Right lobe of liver (tissue), 6 donors: ENCODE results near the gene CMYA5. TPM values are rescaled to one million over a fixed set of nuclear protein-coding genes. Genes with fewer than 3 reads are reported as not detected.

Experiments
- ATAC-seq, 4 donors: fragments of 200-7000 bp; cut with Tn5 transposase; one replicate each; pipeline ENCODE4 v1.9.1; 2020; ENCODE audit warnings: mild to moderate bottlenecking in 4 of 4, moderate library complexity in 4 of 4
- DNase-seq, 3 donors: peaks; one replicate each; pipeline ENCODE4 v3.0.0-alpha.2; 2020
- H3K27ac ChIP-seq, 3 donors: fragments of 200-600 bp; one replicate each; pipeline ENCODE4 v1.8.0; 2022
- H3K27me3 ChIP-seq, 2 donors: fragments of 200-600 bp; one replicate each; pipeline ENCODE4 v1.8.0; 2022
- H3K36me3 ChIP-seq, 4 donors: fragments of 200-600 bp; sonication (generic) in 1 of 4; one replicate each; pipeline versions ENCODE4 v1.5.1 to v1.8.0; 2017 to 2022; ENCODE audit warnings: control low read depth in 1 of 4
- H3K4me1 ChIP-seq, 4 donors: fragments of 200-600 bp; sonication (generic) in 1 of 4; one replicate each; pipeline versions ENCODE4 v1.5.1 to v1.8.0; 2017 to 2022; ENCODE audit warnings: control low read depth in 1 of 4
- H3K4me3 ChIP-seq, 3 donors: fragments of 200-600 bp; one replicate each; pipeline ENCODE4 v1.8.0; 2022
- H3K9me3 ChIP-seq, 4 donors: fragments of 200-600 bp; sonication (generic) in 1 of 4; one replicate each; pipeline versions ENCODE4 v1.5.1 to v1.8.0; 2017 to 2022; ENCODE audit warnings: control low read depth in 1 of 4
- POLR2A ChIP-seq: fragments of 450-650 bp; IDR thresholded peaks from one replicate; pipeline ENCODE4 v1.6.1; 2017; ENCODE audit warnings: antibody characterized with exemption, mild to moderate bottlenecking
- WGBS: methylation state at CpG from one replicate; pipeline ENCODE4 v1.1.6; 2018; ENCODE audit warnings: low coverage, low lambda C conversion rate; ENCODE audit not compliant: insufficient coverage; ENCODE audit errors: missing lambda C conversion rate; 5-methylcytosine and 5-hydroxymethylcytosine counted together
- intact Hi-C, 2 donors: fragments of 100-400 bp; cut with DNase I; formaldehyde crosslinking; loops; one replicate each; pipeline versions ENCODE4 v1.11.2 to v1.14.1; 2022
- total RNA-seq, 6 experiments: library from RNA; depleted of rRNA in 2 of 6; stranded (reverse); fragments of >200 nt in 2 of 6; fragmentation: NEBNext Ultra II Directional in 3 of 6; extraction: Animal tissue kit (Norgen Biotek cat#: 25700) in 3 of 6; gene quantifications; one replicate each; pipeline versions ENCODE4 v1.1.0 to v1.2.4, GENCODE V29; 2016 to 2023
- TF ChIP-seq, protein P1 (sequence below), 4 donors: fragments of 200-600 bp in 3 of 4; fragments of 450-650 bp in 1 of 4; IDR thresholded peaks; one replicate each; pipeline versions ENCODE4 v1.5.1 to v1.8.0; 2016 to 2022; ENCODE audit warnings: antibody characterized with exemption in 4 of 4, mild to moderate bottlenecking in 2 of 4
- donor health status: DM: no; HTN: yes; CAD: no.
- donor health status: DM: no; HTN: no; CAD: no.
- donor health status: DM: no; HTN: no; CAD: no.
- donor health status: DM: no; HTN: yes; CAD: no.
- donor health status: DM: no; HTN: yes; CAD: no.

CMYA5 gene
- total RNA-seq, 6 experiments from 2014 or later, result 1.1 to 5.8 (median 2.8) TPM

DNA sequence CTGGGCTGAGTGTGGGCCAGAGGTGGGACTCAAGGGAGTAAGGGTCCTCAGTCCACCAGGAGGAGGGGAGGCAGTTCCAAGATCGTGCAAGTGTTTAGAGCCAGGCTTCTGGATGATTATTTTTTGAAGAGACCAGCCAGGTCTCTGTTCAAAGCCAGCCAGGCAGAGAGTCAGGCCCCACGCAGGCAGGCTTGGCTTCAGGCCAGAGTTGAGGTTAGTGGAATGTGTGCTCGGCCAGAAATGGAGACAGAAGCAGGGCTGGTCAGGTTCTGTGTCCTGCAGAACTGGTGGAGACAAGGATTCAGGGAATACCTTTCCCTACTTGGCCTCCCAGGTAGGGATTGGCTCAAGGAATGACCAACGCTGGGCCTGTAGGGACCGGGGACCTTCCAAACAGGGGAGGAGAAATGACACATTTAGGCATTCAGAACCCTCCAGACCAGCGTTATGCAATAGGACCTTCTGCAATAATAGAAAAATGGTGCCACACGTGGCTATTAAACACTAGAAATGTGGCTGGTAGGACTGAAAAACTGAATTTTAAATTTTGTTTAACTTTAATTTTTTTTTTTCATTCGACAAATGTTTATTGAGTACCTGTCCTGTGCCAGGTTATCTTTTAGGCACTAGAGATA lies 106.2 kb downstream of the CMYA5 start:
- ATAC-seq (peak in 2 of 4 donors; percentile 32 to 48), DNase-seq (peak in 2 of 3 donors; percentile 53 to 57)
- Histone ChIP-seq H3K9me3 (no peaks in the 10 kb centered on the region), H3K4me3 (no peak overlapping the region), H3K27ac (no peak overlapping the region), H3K36me3 (no peaks in the 10 kb centered on the region), H3K27me3 (no peaks in the 10 kb centered on the region), H3K4me1 (peaks cover 0 to 18% (median 5%) of the 10 kb centered on the region in 4 donors)
- TF ChIP-seq, protein P1, sequence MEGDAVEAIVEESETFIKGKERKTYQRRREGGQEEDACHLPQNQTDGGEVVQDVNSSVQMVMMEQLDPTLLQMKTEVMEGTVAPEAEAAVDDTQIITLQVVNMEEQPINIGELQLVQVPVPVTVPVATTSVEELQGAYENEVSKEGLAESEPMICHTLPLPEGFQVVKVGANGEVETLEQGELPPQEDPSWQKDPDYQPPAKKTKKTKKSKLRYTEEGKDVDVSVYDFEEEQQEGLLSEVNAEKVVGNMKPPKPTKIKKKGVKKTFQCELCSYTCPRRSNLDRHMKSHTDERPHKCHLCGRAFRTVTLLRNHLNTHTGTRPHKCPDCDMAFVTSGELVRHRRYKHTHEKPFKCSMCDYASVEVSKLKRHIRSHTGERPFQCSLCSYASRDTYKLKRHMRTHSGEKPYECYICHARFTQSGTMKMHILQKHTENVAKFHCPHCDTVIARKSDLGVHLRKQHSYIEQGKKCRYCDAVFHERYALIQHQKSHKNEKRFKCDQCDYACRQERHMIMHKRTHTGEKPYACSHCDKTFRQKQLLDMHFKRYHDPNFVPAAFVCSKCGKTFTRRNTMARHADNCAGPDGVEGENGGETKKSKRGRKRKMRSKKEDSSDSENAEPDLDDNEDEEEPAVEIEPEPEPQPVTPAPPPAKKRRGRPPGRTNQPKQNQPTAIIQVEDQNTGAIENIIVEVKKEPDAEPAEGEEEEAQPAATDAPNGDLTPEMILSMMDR (IDR thresholded peaks at IDR 0.05), result no peak
- TF ChIP-seq POLR2A, result no peak
- WGBS, result 73% methylated on average over 6 of the region's 8 CpGs
- intact Hi-C loops, result no loop called here

DNA sequence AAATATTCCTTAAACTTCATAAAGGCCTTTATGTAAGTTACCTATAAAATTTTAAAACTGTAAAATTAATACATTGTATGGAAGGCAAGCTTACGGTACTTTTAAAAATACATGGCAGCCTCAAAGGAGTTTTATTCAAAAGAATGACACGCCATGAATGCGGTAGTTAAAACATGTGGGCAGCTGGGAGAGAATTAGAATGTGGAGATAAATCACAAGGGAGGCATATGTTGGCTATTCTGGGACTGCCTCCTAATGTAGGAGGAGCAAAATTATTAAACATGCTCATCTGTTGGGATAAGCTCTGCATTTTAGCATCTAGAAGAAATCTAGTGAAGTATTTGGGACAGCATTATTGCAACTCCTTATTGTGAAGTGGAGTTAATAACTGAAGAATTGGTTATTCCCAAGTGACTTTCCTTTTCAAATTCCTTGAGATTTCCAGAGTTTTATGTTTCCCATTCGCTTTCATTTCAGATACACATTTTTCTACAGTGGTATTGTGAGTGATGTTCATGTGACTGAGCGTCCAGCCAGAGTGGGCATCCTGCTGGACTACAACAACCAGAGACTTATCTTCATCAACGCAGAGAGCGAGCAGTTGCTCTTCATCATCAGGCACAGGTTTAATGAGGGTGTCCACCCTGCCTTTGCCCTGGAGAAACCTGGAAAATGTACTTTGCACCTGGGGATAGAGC lies 109.4 kb downstream of the CMYA5 start:
- Histone ChIP-seq H3K27ac (no peak overlapping the region), H3K36me3 (no peaks in the 10 kb centered on the region), H3K4me3 (no peak overlapping the region), H3K27me3 (no peaks in the 10 kb centered on the region), H3K4me1 (no peaks in the 10 kb centered on the region), H3K9me3 (no peaks in the 10 kb centered on the region)
- intact Hi-C loops, result no loop called here
- DNase-seq (no peak), ATAC-seq (no peak)
- TF ChIP-seq, protein P1 (IDR thresholded peaks at IDR 0.05), result no peak
- no peak for TF ChIP-seq POLR2A
- WGBS, result 88% methylated on average over 7 of the region's 7 CpGs

DNA sequence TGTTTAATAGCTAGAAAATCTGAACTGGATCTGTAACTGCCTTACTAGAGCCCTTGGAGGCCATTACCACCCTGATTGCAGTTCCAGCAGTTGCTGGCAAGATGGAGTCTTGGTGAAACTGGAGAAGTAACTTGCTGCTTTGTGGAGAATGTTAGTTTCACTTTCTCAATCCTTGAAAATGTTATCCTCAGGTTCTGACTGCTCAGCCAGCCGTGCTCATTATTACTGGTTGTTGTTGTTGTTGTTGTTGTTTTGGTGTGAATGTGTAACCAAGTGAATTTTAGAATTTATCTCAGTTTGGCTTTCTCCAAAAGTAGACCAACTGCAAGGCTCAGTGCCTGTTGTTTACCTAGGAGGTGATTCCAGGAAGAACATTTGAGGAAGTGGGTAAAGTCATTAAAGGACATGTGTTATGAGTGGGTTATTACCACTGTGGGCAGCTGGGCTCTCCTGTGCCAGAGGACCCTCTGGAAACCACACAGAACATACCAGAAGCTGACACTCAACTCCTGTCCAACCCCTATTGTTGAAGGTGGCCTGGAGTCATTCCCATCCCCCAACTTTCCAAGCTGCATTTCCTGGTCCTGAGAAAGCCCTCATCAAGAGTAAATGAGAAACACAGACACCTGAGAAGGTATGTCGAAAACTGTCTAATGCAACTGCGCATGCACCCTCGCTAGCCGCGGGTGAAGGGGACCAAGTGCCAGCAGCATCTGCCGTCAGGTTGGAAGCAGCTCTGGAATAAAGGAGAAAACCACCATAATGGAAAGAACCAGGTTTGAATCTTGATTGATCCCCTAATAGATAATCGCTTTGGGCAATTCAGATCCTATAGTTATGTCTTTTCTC lies 111.6 kb downstream of the CMYA5 start:
- no peaks in the 10 kb centered on the region for H3K27me3 ChIP-seq
- ATAC-seq (no peak), DNase-seq (no peak)
- no peak overlapping the region for H3K27ac ChIP-seq
- TF ChIP-seq, protein P1 (IDR thresholded peaks at IDR 0.05), result no peak
- no peak for TF ChIP-seq POLR2A
- H3K36me3 ChIP-seq, result no peaks in the 10 kb centered on the region
- H3K9me3 ChIP-seq, result no peaks in the 10 kb centered on the region
- H3K4me1 ChIP-seq, result no peaks in the 10 kb centered on the region
- 94% methylated on average over 8 of the region's 8 CpGs for WGBS
- H3K4me3 ChIP-seq, result no peak overlapping the region
- intact Hi-C loops, result no loop called here

DNA sequence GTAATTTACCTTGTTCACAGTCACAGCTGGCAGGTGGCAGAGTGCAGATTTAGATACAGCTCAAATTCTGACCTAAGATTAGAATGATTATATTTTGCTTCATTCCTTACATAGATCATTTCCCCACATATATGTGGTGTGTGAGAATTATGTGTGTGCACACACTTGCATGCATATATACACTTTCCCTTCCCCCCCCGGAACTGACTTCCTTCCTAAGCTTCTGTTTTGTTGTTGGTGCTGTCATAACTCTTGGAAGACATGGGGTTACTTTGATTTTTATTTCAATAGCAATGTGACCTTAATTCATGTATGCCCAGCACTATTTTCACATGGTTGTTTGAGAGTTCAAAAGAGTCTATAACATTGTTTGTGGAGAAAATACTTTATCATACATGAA lies 112.8 kb downstream of the CMYA5 start:
- ATAC-seq (peak in 2 of 4 donors; percentile 46 to 59), DNase-seq (no peak)
- Histone ChIP-seq H3K27ac (no peak overlapping the region), H3K36me3 (no peaks in the 10 kb centered on the region), H3K9me3 (no peaks in the 10 kb centered on the region), H3K4me1 (no peaks in the 10 kb centered on the region), H3K27me3 (no peaks in the 10 kb centered on the region), H3K4me3 (no peak overlapping the region)
- WGBS, result 43% methylated on average over 1 of the region's 1 CpG
- intact Hi-C loops, result no loop called here
- TF ChIP-seq POLR2A, result no peak
- TF ChIP-seq, protein P1 (IDR thresholded peaks at IDR 0.05), result no peak
